AG04449 (cell line): ENCODE results near the gene EPHA1.

Experiments
- CTCF ChIA-PET: fragments of 350-600 bp; formaldehyde crosslinking; extraction: SDS; loops from one replicate; lab custom pipeline; 2021; ENCODE audit warnings: antibody characterized with exemption; lab: Yijun Ruan, JAX
- POLR2A ChIA-PET: fragments of 400-600, 350-600 bp; formaldehyde crosslinking; extraction: SDS; loops from one replicate; lab custom pipeline; 2020; ENCODE audit warnings: antibody characterized with exemption, inconsistent platforms; lab: Yijun Ruan, JAX
- DNase-seq: peaks from one replicate; pipeline ENCODE4 v3.0.0-alpha.2; 2010; ENCODE audit warnings: low read depth, low spot score
- H3K4me3 ChIP-seq: 2 replicates; pipeline ENCODE4 v1.5.1; 2011; ENCODE audit warnings: low read depth, mild to moderate bottlenecking, control low read depth, low read length
- TF ChIP-seq, protein P1 (sequence below): IDR thresholded peaks from one replicate; pipeline ENCODE4 v1.5.1; 2011; ENCODE audit warnings: mild to moderate bottlenecking, moderate library complexity, low read length, control low read depth, inconsistent platforms; ENCODE audit not compliant: insufficient read depth; ENCODE audit errors: missing control alignments

The EPHA1 gene

GRCh38 chr7:143382126-143382790, 26.4 kb downstream of the EPHA1 start:
- CTCF ChIA-PET, result interaction anchor here (0.7 to 2.8 kb wide), 4 partner anchors 34 to 142 kb away, joined by 3 to 12 read pairs (median 4); no protein-coding TSS in a partner anchor
- H3K4me3 ChIP-seq, result peak overlapping the region; percentile 91
- POLR2A ChIA-PET, result interaction anchor here (0.6 to 7.0 kb wide), 3 partner anchors 11 to 1740 kb away, joined by 3 to 104 read pairs (median 3); no protein-coding TSS in a partner anchor
- TF ChIP-seq, protein P1, sequence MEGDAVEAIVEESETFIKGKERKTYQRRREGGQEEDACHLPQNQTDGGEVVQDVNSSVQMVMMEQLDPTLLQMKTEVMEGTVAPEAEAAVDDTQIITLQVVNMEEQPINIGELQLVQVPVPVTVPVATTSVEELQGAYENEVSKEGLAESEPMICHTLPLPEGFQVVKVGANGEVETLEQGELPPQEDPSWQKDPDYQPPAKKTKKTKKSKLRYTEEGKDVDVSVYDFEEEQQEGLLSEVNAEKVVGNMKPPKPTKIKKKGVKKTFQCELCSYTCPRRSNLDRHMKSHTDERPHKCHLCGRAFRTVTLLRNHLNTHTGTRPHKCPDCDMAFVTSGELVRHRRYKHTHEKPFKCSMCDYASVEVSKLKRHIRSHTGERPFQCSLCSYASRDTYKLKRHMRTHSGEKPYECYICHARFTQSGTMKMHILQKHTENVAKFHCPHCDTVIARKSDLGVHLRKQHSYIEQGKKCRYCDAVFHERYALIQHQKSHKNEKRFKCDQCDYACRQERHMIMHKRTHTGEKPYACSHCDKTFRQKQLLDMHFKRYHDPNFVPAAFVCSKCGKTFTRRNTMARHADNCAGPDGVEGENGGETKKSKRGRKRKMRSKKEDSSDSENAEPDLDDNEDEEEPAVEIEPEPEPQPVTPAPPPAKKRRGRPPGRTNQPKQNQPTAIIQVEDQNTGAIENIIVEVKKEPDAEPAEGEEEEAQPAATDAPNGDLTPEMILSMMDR, result no peak
- DNase-seq, result no peak

GRCh38 chr7:143381427-143382125, 27.1 kb downstream of the EPHA1 start:
- peak overlapping the region; percentile 91 for H3K4me3 ChIP-seq
- CTCF ChIA-PET, result interaction anchor here (0.7 to 3.1 kb wide), 7 partner anchors 8 to 141 kb away, joined by 3 to 70 read pairs (median 4); no protein-coding TSS in a partner anchor
- POLR2A ChIA-PET, result interaction anchor here (1.0 to 7.0 kb wide), 4 partner anchors 10 to 141 kb away, joined by 3 to 104 read pairs (median 8); partner anchors contain the start of gene CASP2
- TF ChIP-seq, protein P1, result no peak
- DNase-seq, result no peak

- ChIA-PET POLR2A (interaction anchor here (0.6 to 7.0 kb wide), 11 partner anchors 9 to 141 kb away, joined by 3 to 104 read pairs (median 4); partner anchors contain the start of genes CASP2 and GSTK1), CTCF (interaction anchor here (0.6 to 3.1 kb wide), 32 partner anchors 9 to 364 kb away, joined by 3 to 70 read pairs (median 5); partner anchors contain the start of genes CASP2 and CLCN1)
- TF ChIP-seq, protein P1, result no peak
- DNase-seq, result peak; percentile 82
- H3K4me3 ChIP-seq, result peak within 1 kb of the TSS; percentile 91
These were observed 27.8 kb downstream of the EPHA1 start, which contains the start of gene ZYX for GRCh38 chr7:143380646-143381426. ZYX (plus strand) TSS chr7:143381345; CDS start chr7:143381572, 227 bp downstream.

DNA sequence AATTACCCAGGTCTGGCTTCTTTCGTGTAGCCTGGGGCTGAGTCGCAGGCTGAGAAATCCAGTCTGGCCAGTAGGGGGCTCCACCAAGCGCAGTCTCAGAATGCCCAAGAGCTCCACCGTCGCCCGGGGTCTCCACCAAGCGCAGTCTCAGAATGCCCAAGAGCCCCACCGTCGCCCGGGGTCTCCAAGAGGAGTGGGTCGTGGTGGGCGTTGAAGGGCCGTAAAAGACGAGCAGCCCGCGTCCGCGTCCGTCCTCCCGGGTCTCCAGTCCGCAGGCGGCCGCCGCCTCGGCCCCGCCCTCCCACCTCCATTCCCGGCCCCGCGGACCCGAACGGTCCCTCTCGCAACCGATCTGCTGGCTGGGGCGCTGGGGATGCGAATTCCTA, 28.4 kb downstream of the EPHA1 start:
- TF ChIP-seq, protein P1, result peak; percentile 86
- H3K4me3 ChIP-seq, result peak overlapping the region; percentile 91
- ChIA-PET CTCF (interaction anchor here (0.6 to 3.1 kb wide), 36 partner anchors 8 to 364 kb away, joined by 3 to 70 read pairs (median 4); partner anchors contain the start of genes CASP2 and CLCN1), POLR2A (interaction anchor here (1.0 to 7.0 kb wide), 10 partner anchors 8 to 140 kb away, joined by 3 to 104 read pairs (median 4); partner anchors contain the start of genes CASP2 and GSTK1)
- DNase-seq, result no peak

DNA sequence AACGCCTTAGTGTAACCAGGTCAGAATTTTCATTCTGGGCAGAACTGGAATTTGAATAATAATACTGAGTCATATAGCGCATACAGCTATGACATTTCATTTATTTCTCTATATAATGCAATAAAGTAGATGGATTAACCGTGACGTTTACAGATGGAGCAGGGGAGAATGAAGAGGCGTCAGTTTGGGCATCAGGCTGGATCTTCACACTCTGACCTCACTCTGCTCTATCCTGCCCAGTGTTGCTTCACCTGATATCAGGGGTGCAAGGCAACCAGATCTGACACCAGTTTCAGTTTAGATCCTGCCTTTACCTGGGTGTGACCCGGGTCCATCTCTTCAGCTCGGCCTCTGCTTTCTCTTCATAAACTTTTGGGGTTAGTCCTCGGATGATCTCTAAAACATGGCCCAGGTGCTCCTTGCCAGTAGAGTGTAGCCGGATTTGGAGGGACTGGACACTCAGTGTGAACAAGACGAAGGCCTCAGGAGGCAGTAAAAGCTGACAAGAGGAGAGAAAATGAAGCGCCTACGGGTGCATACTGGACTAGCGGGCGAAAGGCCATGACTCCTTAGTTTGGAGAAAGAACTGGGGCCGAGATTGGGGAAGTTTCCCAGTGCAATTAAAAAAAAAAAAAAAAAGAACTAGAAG, 28.9 kb downstream of the EPHA1 start:
- ChIA-PET CTCF (interaction anchor here (0.6 to 3.1 kb wide), 35 partner anchors 8 to 363 kb away, joined by 3 to 70 read pairs (median 4); partner anchors contain the start of genes CASP2 and CLCN1), POLR2A (interaction anchor here (1.0 to 7.0 kb wide), 10 partner anchors 8 to 140 kb away, joined by 3 to 104 read pairs (median 4); partner anchors contain the start of genes CASP2 and GSTK1)
- peak overlapping the region; percentile 91 for H3K4me3 ChIP-seq
- DNase-seq, result no peak
- TF ChIP-seq, protein P1, result no peak
